GM19043 (cell line): Measurements from ENCODE around the gene TLR9.

ENCODE experiments used
- ATAC-seq: cut with Tn5 transposase; IDR thresholded peaks from one replicate; pipeline ENCODE4 v1.9.1; 2021; ENCODE audit warnings: low read depth; ENCODE audit not compliant: unreplicated experiment

Gene TLR9

DNA sequence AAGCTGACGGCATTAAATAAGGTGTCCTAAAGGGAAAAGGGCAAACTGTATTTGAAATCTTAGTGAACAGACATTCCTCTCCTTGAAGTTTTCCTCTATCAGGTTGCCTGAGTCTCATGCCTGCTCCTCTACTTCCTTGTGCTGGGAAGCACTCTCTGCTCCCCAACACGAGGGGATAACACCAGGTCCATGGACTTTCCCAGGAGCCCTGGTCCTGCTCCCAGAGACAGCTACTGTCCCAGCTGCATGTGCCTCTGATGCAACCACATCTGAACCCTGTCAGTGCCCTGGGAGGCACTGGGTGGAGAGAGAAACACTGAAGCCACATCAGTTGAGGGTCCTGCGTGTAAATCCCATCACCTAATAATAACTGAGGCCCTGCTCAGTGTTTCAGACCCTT is 7.4 kb downstream of the TLR9 start:
- ATAC-seq: no peak

DNA sequence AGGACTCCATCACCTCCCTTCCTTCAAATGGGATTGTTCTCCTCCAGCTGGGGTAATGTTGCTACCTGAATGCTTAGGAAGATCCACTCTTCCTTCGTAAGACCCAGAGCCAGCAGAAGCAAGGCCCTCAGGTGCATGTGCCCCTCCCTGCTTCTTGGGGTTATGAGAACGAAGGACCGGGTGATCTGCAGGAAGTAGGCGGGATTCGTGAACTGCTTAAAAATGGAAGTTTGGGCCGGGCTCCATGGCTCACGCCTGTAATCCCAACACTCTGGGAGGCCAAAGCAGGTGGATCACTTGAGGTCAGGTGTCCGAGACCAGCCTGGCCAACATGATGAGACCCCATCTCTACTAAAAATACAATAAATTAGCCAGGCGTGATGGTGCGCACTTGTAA is 8.0 kb downstream of the TLR9 start:
- ATAC-seq: no peak

DNA sequence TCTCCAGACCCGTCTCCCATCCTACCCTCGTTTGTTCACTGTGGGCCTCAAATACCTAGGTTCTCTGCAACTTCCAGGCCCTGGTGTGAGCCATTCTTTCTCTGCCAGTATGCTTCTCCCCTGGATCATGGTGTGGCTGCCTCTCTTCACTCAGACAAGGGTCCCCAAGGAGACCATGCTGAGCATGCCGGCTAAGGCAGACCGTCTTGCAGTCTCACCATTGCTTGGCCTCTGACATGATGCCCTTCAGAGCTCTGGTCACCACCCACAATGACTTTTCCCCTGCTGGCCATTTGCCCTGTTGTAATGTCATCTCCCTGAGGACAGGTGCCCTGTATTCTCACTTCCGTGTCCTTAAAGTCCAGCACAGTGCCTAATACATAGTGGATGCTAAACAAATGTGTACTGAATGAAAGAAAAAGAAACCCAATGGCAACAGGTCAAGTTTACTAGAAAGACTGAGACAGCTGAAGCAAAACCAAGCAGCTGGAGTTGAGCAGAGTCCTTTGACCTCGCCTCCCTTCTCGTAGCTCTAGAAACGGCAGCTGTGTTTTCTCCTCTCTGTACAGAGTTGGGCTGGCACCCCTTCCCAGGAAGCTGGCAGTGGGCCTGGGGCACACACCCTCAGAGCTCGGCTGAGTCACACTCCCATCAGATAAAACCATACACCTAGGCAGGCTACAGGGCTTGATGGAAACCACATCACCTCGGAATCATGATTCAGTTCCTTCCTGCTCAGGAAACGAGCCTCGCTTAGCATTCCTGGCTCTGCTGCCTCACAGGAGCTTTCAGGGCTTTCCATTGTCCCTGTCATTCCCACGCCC is 8.6 kb downstream of the TLR9 start:
- ATAC-seq: no peak

DNA sequence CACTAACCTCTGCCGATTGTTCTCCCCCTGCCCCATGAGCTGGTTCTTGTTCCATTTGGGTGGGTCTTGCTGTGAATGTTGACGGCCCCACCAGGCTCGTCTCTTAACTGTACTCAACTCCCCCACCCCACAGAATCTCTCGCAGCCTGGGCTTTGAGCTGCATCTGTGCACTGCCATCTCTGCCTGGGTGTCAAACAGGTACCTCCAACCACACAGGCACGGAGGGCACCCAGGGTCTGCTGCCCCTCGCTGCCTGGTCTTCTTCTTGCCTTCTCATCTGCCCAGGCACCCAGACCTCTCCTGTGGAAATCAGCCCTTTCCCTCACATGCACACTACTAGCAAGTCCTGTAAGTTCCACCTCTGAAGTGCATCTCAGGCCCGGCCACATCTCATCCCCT is 10.1 kb downstream of the TLR9 start:
- no peak for ATAC-seq

DNA sequence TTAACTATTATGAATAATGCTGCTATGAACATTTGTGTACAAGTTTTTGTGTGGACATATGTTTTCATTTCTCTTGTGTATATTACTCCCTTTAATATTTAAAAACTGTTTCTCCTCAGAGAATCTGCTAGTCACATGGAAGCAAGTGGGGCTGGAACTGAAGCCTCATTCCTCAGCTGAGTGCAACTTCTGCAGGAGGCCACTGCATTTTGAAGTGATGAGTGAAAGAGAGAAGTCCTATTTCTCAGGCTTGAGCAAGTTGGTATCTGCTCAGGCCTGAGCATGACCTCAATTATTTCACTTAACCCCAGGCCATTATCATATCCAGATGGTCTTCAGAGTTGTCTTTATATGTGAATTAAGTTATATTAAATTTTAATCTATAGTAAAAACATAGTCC is 11.5 kb downstream of the TLR9 start:
- no peak for ATAC-seq

DNA sequence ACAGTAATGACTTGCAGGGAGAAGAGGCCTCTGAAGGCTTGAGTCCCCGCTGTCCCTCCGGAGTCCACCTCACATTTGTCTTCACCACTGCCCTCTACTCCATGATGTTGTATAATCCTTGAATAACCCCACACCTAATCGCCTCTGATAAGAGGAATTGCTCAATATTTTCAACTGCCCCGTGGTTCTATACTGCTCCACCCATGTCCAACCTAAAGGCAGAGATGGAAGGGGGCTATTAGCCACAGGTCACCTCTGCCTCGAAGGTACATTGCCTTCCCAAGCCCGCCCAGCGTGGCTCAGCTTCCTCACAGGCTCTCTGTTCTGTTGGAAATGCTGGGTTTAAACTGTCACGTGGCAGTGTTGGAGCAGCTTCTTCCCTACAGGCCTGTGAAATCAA is 12.4 kb downstream of the TLR9 start:
- ATAC-seq: no peak

DNA sequence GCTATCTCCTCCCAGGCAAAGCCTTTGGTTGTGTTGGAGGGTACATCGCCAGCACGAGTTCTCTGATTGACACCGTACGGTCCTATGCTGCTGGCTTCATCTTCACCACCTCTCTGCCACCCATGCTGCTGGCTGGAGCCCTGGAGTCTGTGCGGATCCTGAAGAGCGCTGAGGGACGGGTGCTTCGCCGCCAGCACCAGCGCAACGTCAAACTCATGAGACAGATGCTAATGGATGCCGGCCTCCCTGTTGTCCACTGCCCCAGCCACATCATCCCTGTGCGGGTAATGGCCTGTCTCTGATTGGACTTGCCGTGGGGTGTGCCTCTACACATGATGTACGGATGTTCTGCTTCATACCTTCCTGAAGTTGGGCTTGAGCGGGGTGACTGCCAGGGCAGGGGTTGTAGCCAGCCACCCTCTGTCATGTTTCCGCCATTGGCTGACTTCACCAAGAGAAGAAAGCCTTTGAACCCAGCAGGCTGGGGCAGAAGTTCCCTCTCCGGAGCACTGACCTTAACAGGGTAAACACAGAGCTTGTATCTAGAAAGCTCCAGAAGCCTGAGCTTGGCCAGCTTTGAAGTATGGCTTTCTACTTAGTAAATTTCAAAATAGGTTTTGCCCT is 14.1 kb downstream of the TLR9 start:
- no peak for ATAC-seq

DNA sequence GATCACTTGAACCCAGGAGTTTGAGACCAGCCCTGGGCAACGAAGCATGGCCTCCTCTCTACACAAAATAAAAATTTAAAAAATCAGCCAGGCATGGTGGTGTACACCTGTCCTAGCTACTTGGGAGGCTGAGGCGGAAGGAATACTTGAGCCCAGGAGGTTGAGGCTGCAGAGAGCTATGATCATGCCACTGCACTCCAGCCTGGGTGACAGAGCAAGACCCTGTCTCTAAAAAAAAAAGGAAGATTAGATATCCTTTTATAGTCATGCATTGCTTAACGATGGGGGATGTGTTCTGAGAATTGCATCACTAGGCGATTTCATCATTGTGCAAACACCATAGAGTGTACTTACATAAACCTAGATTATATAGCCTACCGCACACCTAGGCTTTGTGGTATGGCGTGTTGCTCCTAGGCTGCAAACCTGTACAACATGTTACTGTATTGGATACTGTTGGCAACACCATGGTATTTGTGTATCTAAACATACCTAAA is 14.8 kb downstream of the TLR9 start:
- no peak for ATAC-seq

DNA sequence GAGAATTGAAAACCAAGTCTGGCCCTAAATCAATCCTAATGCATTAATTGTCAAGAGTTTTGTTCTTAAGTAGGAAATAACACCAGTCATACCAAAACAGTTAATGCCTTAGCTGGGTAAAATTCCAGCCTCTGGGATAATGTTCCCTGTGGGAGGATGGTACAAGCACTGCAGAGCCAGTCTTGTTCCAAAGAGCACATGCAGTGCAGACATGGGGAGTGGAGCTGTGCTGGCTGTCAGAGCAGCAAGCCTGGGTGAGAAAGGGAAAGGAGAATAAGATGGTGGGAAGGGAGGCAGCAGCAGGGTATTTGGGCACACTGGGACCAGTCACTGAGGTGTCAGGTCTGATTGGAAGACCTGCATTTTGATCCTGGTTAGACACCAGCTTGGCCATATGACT is 15.4 kb downstream of the TLR9 start:
- ATAC-seq: no peak

DNA sequence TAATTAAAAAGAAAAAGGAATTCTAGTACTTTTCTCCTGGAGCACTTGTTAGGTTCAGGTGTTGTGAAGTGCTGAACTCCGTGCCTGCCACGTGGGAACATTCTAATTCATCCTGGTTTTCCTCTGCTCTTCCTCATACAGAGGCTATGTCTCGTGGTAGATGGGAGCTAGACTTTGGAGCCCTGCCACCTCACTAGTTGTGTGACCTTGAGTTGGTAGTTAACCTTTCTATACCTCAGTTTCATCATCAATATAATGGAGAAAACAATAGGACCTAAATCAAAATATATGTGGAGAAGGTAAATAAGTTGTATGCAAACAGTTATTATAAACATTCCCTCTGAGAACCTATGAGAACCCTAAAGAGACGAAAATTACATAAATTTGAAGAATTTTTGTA is 16.9 kb downstream of the TLR9 start:
- no peak for ATAC-seq

DNA sequence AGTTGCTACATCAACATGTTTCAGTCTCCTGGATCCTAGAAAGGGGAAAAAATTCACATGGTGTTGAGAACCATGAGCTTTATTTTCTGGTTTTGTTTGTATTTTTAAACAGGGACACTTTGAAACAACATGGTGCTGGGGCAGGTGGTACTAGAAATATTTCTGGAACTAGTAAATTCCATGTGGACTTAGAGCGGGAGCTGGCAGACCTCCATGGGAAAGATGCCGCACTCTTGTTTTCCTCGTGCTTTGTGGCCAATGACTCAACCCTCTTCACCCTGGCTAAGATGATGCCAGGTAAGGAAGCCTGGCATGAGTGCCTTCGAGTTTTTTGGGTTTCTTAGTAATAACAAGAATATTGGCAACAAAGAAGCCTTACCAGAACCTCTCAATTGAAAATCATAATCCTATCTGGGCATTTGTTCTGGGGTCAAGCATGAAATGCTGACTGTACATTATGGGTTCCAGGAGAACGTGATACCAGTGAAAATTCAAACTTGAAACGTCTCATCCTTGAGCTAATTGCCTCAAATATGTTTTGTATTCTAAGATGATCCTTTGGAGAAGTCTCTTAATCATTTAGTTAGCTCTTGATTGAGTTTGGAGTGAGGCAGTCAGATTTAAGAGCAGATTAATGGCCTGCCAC is 19.6 kb downstream of the TLR9 start:
- ATAC-seq: no peak

DNA sequence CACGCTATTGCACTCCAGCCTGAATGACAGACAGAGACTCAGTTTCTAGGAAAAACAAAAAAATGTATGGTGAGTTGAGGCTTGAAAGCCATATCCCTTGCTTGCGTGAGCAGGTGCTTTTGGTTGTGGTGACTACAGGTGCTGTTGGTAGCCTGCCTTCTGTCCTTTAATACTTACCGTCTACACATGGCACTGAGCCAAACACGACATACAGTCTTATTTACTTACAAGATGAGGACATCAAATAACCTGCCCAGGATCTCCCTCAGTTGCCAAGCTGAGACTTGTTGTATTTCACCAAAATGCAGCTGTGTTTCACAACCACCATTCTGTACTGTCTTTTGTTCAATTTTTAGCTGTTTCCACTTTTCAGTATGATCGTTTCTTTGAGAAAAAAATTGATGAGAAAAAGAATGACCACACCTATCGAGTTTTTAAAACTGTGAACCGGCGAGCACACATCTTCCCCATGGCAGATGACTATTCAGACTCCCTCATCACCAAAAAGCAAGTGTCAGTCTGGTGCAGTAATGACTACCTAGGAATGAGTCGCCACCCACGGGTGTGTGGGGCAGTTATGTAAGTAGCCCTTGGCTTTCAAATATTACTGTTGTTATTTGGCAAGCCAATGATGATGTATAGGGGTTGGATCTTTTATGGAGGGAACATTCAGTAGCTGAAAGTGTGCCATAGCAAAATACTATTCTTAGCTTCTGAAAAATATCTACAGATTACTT is 20.9 kb downstream of the TLR9 start:
- no peak for ATAC-seq

DNA sequence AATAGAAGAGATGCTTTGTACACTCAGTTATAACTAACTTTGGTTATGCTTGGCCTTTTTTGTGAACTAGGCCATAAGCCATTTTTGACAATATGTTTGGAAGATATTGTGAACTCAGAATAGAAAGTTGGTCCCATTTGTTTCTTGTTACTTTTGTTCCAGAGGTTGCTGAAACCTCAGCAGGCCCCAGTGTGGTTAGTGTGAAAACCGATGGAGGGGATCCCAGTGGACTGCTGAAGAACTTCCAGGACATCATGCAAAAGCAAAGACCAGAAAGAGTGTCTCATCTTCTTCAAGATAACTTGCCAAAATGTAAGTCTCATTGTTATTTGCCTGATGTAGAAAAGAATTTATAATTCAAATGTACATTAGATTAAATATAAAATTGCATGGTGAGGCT is 21.7 kb downstream of the TLR9 start:
- no peak for ATAC-seq

DNA sequence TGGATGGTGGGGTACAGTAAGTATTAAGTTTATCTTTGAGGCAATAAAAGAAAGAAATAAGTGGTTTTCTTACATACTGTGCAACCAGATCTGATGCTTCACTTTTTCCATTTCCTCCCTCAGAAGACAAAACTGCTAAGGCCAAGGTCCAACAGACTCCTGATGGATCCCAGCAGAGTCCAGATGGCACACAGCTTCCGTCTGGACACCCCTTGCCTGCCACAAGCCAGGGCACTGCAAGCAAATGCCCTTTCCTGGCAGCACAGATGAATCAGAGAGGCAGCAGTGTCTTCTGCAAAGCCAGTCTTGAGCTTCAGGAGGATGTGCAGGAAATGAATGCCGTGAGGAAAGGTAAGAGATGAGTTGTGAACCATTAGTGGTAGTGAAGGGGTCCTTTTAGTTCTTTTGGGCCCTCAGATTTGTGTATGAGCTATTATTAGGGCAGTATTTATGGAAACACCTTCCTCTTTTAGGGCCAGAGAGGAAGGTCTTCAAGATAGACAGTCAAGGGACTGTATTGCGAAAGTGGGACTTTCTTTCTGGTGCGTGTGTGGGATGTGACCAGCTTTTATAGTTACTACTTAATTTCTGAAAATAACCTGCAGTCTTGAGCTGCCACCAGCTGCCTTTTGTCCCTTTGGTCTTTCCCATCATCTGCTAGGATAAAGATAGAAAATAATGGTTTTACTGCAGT is 22.9 kb downstream of the TLR9 start:
- ATAC-seq: no peak

DNA sequence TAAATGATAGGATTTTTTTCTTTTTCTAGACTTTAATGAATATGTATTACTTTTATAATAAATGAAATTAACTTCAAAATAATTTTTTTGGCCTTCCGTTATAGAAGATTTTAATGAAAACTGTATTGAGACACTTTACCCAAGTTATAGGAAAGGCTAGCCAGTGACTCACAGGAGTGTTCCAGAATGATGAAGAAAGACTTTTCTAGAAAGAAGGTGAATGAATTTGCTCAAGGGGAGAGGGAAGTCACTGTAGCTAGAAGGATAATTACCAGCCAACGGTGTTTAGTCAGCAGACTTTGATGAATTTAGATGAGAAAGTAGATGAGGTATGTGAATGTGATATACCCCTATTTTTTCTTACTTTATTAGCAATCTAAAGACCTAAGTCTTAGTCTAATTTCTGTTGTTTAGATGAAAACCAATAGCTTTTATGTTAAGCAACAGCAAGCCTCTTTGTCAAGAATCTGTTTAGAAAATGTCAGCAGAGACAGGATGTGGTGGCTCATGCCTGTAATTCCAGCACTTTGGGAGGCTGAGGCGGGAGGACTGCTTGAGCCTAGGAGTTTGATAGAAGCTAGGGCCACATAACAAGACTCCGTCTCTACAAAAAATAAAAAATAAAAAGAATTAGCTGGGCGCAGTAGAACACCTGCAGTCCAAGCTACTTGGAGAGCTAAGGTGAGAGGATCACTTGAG is 24.3 kb downstream of the TLR9 start:
- ATAC-seq: no peak

DNA sequence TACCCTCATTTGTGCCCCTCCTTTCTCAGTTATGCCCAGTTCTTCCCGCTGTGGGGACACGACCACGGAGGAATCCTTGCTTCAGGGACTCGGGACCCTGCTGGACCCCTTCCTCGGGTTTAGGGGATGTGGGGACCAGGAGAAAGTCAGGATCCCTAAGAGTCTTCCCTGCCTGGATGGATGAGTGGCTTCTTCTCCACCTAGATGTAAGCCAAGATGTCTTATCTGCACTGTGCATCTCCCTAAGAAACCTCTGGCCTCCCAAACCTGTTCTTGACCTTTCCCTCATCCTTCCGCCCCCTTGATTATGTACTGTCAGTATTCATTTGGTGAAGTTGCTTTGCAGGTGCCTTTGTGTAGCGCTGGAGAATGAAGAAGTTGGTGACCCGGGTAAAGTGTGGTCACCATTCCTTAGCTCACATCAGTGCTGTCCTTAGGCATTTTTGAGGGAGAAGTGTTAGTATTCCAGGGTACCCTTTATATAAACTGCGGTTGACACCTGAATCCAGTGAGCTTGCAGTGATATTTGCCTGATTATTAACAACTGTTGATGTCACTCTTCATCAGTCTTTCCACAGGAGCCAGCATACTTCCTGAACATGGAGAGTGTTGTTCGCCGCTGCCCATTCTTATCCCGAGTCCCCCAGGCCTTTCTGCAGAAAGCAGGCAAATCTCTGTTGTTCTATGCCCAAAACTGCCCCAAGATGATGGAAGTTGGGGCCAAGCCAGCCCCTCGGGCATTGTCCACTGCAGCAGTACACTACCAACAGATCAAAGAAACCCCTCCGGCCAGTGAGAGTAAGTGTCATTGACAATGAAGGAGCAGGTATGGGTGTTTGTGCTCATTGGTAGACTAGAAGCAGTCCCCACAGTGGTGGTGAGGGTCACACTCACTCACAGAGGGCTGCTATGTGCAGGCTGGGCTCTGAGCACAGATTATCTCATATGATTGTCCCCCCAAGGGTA is 26.5 kb downstream of the TLR9 start:
- ATAC-seq: no peak

DNA sequence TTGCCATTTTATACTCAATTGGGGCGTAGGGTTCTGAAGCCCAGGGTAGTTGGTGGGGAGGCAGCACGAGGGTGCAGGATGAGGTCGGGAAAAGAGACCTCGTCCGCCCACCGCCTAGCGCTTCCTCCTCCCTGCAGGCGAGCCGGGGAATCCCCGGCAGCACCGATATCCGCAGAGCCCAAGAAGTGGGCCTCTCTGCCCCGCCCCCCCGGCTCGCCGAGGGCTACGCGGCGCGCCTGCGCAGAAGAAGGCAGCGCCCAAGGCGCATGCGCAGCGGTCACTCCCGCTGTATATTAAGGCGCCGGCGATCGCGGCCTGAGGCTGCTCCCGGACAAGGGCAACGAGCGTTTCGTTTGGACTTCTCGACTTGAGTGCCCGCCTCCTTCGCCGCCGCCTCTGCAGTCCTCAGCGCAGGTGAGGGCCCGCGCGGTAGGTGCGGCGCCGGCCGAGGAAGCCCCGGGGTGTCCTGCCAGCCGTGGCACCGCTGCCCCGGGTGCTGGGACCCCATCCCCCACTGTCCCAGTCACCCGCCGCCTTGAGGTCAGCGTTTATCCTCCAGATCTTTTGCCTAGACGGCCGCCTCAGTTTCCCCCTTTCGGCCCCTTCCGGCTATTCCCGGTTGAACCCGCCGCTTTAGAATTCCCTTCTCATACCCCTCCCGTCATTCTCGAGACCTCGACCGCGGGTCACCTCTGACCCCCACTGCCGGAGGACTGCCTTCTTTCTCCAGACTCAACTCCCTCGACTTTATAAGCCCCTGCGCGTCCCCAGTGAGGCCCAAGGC is 27.4 kb downstream of the TLR9 start, which contains the start of gene ALAS1:
TSS of gene ALAS1 (plus strand) at position 319 of the 784 bp plus-strand sequence. CDS start 1,082 bp downstream, outside the sequence.
- peak; percentile 74 for ATAC-seq

DNA sequence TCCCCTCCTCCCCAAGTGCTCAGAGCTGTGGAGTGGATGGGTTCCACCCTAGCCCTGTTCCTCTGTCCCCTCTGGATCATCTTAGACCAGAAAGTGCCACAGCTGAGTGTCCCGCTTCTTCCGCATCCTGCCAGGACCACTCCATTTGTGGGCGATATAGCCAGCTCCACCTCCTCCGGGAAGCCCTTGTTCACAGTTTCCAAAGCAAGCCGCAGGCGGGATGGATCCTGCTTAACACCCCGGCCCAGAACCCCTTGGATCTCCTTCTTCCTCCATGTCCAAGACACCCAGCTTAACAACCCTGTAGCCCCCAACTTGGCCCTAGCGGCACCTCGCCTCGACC is 28.0 kb downstream of the TLR9 start:
- ATAC-seq: no peak
